ENCODE results near the gene ELANE.
"Not testable (repeated sequence)": the region's sequence is repeated elsewhere in the genome, so short reads cannot be mapped to it uniquely, and the experiment has no call there.

ELANE gene

DNA sequence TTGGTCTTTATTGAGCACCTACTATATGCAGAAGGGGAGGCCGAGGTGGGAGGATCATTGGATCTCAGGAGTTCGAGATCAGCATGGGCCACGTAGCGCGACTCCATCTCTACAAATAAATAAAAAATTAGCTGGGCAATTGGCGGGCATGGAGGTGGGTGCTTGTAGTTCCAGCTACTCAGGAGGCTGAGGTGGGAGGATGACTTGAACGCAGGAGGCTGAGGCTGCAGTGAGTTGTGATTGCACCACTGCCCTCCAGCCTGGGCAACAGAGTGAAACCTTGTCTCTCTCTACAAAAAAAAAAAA is 11.2 kb downstream of the ELANE start:
- DNase-seq, result no peak

DNA sequence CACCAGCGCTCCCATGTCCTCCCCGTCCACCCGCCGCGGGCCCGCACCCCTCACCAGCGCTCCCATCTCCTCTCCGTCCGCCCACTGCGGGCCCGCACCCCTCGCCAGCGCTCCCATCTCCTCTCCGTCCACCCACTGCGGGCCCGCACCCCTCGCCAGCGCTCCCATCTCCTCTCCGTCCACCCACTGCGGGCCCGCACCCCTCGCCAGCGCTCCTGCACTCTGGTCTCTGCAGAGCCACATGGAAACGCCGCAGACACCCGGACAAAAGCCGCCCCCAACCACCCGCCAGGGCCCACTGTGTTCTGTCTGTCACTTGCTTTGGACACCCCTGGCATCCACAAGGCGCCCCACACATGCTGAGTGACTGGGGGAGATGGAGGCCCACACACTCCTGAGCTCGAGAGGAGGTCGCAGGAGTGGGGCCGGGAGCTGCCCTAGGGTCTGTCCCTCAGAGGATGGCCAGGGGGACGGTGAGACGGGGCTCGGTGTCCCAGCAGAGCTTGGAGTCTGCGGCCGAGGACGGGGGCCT is 14.7 kb downstream of the ELANE start:
- no peak for DNase-seq

DNA sequence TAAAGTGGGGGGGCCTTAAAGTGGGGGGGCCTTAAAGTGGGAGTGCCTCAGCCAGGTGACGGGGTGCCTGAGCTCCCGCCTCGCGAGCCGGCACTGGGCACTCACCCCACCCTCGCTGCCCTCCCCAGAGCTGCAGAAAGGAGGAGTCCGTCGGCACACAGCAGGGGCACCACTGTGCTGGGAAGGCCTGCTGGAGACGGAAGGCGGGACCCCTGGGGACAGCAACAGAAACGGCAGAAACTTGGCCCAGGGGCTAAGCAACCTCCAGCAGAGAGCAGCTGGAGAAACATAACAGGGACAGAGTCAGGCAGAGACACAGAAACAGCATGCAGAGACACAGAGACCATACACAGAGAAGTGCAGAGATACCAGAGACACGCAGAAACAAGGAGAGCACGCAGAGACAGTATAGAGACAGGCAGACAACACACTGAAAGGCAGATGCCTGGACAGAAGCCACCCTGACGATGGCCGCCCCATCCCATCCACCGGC is 15.2 kb downstream of the ELANE start:
- DNase-seq, result no peak

DNA sequence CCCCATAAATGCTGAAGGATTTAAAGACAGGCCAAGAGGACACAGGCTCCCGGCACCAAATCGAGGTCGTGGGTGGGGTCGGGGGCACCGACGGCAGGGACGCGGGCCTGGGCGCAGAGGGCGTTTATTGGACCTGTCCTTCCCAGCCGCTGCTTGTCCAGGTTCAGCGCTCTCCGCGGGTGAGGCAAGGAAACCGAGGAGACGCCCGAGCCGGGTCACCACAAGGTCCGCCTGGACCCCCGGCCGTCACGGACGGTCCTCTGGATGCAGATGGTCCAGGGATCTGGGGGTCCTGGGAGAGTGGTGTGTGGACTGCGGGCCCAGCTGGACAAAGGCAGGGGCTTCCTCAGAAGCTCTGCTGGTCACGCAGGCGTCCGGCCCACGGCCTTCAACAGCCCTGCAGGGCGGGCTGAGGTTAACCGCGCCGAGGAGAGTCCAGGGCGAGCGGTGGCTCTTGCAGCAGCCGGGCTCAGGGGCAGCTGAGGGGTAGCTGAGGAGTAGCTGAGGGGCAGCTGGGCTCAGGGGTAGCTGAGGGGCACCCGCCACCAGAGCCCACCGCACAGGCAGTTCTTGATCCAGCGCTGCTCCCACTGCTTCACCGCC is 15.9 kb downstream of the ELANE start:
- DNase-seq, result no peak

DNA sequence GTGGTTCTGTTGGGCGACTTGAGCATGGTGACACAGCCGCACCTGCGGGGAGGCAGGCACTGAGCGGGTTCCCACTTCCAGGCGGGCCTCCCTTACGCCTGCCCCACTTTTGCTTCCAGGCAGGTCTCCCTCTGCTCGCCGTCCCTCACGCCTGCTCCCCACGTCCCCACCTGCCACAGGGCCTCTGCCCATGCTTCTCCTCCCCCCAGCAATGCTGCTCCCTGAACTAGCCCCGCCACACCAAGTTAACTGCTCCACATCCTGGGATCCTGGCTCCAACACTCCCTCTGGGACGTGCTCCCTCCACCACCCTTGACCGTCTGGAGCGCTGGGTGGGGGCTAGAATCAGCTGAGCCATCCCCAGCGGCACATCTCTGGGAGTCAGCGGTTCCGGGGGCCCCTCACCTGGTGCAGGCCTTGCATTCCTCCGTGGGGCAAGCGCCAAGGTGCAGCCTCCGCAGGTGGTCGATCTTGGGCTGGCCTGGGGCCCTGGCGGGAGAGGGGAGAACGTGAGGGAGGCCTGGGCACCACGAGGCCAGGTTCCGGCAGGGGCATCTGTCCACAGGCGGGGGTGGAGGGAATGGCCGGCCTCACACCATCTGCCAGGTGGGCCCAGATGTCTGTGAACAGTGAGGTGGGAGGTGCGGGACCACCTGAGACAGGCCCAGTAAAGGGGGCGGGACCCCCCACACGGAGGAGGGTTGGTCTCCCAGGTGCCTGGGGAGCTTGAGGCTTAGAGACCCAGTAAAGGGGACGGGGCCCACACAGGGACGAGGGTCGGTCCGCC is 16.5 kb downstream of the ELANE start:
- no peak for DNase-seq

DNA sequence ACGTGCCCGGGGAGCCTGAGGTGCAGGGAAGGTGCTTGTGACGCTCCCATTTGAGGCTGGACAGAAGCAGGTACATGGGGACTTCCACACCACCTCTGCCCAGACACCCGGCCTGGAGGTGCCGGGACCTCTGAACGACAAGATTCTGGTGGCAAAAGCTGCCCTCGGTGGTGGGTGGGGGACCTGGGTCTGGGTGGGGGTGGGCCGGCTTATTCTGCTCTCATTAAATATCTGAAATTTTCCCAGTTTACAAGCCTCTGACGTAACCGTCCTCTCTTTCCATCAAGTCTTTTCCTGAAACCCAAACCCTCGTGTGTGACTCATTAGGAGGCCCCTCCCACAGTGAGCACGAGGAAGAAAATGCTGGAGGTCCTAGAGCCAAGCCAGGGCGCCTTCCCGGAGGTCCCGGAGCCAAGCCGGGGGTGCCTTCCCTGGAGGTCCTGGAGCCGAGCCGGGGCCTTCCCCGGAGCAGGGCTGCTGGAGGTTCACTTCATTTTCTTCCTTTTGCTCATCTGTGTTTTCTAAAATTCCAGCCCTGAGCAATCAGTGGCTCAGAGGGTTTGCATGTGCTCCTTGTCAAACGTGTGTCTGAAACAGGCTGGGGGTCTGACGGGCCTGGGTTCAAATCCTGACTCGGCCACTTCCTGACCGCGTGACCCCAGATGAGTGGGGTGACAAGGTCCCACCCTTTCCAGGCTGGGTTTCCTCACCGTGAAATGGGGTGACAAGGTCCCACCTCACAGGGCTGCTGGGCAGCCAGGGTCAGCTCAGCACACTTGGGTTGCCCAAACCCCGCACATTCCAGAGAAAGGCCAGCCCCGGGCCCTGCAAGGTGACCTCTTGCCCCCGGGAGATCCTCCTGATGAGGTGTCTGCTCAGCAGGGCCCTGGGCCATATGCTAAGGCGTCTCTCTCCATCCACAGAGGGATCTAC is 17.4 kb downstream of the ELANE start:
- DNase-seq, result no peak

DNA sequence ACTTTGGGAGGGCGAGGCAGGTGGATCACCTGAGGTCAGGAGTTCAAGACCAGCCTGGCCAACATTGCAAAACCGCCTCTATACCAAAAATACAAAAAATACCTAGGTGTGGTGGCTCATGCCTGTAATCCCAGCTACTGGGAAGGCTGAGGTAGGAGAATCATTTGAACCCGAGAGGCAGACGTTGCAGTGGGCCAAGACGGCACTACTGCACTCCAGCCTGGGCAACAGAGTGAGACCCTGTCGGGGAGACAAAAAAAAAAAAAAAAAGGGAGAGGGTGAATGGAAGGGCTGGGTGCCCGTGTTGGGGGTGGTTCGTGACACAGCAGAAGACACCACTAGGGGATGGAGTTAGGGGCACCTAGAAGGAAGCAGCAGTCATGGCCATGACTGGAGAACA is 18.2 kb downstream of the ELANE start:
- no peak for DNase-seq

DNA sequence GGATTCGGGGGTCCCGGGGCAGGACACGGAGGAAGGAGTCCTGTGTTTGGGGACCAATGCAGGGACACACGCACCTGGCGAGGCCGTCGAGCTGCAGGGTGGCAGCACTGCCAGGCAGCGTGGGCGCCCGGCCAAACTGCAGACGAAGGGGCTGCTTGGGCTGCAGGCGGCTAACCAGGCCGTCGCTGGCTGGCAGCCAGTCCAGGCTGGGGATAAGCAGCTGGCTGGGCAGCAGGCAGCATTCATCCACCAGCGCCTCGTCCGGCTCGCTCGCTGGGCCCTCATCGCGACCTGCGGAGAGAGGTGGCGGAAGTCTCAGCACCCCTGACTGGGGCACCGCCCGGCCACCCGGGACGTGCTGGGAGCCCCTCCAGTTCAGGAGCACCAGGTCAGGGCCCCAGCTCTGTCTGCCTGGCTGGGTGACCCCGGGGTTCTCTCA is 18.9 kb downstream of the ELANE start:
- DNase-seq, result no peak

DNA sequence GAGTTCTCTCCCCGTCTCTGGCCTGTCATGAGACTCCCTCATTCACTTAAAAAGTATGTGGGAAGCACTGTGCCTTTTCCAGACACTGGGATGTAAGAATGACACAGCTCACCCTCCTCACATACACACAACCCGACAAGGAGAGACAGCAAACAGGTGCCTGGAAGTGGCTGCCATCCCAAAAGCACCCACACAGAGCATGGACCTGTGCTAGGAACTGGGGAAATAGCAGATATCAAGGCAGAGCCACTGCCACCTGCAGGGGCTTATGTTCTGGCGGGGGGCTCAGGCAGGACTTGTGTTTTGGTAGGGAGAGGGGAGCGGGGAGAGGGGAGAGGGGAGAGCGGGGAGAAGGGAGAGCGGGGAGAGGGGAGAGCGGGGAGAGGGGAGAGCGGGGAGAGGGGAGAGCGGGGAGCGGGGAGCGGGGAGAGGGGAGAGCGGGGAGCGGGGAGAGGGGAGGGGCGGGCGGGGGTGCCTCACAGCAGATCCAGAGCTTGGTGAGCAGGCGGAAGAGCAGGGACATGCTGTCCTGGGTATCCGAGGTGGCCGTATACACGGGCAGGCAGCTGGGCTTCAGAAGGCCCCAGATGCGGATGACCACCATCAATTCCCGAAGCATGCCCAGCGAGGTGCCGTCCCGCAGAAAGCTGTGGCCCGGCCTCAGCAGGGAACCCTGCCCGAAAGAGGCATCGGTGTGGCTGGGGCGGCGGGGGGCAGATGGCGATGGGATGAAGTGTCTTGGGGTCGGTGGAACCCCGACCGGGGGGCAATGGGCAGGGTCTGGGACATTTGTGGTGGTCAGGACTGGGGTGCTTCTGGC is 19.6 kb downstream of the ELANE start:
- no peak for DNase-seq

DNA sequence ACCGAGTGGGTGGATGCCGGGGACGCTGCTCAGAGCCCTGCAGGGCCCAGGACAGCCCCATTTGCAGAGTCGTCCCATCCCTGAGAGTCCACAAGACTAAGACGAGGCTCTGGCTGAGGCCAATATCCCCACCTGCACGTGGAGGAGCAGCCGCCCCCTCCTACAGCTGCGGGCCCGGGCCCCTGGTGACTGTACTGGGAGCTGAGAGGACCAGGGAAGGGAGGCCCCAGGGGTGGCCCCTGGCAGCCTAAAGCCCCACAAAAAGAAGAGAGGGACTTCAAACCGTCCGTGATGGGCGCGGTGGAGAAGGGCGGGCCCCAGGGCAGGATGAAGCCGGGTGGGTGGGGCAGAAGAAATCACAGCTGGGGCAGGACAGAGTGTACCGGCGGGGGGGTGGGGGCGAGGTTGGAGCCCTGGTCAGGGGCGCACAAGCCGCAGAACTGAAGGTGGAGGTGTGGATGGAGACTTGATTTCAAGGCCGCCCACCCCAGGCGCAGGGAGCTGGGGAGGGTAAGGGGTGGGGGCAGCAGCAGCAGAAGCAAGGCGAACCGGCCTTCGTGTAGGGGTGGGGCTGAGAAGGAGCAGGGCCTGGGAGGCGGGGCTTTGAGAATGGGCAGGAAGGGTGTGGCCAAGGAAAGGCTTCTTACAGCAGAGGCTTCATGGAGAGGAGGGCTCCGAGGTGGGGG is 20.3 kb downstream of the ELANE start:
- DNase-seq, result peak; percentile 91

DNA sequence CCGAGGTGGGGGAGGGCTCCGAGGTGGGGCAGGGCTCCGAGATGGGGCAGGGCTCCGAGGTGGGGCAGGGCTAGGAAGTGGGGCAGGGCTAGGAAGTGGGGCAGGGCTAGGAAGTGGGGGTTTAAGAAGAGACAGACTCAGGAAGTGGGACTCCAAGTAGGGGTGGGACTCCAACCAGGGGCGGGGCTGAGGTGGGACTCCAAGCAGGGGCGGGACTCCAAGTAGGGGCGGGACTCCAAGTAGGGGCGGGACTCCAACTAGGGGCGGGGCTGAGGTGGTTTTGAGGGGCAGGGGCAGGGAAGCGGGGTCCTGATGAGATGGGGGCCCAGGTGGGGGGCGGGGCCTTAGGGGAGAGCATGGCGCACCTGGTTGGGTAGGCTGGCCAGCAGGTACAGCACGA is 21.0 kb downstream of the ELANE start:
- DNase-seq, result peak; percentile 91

DNA sequence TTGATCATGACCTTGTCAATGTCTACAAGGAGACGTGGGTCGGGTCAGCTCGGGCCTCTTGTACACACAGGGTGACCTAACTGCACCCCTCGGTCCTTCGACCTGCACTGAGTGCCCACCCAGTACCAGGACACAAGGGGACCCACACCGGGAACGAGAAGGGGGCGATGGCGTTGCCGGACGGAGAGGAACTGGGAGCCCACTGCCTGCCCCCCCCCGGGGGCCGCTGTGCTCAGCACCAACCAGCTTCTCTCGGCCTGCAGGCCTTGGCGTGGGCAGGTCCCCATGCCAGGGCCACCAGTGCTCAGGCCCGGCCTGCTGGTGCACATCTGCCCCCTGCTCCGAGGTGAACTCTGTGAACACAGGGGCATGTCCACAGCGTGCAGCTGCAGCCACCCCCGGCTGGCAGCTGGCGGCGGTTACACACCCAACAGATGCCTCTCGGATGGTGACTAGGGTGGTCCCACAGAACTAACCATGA is 21.5 kb downstream of the ELANE start:
- no peak for DNase-seq

DNA sequence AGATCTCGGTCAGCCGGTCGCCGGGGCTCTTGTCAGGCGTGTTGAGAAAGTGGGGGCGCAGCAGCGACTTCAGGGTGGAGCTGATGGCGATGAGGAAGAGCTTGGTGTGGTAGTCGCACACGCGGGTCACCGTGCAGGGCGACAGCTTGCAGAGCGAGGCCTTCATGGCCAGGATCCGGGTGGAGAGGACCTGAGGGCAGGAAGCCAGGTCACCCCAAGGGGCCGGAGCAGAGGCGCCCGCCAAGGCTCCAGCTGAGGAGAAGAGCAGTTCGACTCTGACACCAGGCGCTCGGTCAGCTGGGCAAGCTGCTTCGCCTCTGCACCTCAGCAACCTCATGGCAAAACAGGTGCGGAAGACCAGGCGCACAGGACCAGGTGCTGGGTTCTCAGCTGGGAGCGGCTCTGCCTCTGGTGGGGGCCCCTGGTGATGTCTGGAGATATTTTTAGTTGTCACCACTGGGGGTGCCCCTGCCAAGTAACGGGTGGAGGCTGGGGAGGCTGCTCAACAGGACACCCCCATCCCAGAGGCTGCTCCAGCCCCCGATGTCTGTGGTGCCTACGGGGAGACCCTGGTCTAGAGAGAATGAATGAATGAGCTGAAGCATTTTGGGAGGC is 23.3 kb downstream of the ELANE start:
- no peak for DNase-seq

DNA sequence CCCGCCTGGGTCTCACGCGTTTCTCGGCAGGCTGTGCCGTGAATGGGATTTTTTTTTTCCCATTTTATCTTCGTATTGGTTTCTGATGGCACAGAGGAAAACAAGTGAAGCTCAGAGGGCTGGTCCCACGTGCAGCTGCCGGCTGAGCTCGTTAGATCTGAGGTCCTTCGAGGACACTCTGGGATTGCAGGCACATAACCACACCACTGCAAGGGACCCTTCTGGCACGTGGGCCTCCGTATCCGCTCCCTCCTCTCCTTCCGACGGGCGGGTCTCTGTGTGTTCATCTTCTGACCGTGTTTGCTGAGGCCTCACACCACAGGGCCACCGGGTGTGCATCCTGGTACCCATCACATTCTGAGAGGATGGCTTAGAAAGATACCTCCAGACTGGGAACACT is 24.0 kb downstream of the ELANE start:
- no peak for DNase-seq

DNA sequence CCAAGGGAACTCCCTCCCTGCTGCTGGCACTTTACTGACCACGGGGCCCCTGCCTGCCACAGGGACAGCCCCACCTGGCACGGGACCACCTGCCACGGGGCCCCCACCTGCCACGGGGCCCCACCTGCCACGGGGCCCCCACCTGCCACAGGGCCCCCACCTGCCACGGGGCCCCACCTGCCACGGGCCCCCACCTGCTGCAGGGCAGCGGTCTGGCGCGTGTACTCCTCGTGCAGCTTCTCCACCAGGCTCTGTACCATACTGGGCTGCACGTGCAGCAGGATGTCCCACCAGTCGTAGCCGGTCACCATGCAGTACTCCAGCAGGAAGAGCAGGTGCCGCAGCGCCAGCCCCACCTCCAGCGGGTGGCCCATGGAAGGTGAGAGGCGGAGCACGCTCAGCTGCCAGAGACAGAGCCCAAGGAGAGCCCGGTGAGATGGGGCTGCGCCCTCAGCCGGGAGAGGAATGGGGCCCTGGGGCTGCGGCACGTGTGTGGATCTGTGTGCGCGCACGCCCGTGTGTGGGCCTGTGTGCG is 24.7 kb downstream of the ELANE start:
- DNase-seq, result no peak

DNA sequence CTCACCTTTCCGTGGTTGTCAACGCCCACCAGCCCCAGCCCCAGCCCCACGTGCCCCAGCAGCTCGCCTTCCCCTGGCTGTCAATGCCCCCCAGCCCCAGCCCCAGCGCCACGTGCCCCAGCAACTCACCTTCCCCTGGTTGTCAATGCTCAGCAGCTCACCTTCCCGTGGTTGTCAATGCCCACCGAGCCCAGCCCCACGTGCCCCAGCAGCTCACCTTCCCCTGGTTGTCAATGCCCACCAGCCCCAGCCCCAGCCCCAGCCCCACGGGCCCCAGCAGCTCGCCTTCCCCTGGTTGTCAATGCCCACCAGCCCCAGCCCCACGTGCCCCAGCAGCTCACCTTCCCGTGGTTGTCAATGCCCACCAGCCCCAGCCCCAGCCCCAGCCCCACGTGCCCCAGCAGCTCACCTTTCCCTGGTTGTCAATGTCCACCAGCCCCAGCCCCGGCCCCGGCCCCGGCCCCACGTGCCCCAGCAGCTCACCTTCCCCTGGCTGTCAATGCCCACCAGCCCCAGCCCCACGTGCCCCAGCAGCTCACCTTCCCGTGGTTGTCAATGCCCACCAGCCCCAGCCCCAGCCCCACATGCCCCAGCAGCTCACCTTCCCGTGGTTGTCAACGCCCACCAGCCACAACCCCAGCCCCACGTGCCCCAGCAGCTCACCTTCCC is 26.0 kb downstream of the ELANE start:
- not testable (repeated sequence) for DNase-seq

DNA sequence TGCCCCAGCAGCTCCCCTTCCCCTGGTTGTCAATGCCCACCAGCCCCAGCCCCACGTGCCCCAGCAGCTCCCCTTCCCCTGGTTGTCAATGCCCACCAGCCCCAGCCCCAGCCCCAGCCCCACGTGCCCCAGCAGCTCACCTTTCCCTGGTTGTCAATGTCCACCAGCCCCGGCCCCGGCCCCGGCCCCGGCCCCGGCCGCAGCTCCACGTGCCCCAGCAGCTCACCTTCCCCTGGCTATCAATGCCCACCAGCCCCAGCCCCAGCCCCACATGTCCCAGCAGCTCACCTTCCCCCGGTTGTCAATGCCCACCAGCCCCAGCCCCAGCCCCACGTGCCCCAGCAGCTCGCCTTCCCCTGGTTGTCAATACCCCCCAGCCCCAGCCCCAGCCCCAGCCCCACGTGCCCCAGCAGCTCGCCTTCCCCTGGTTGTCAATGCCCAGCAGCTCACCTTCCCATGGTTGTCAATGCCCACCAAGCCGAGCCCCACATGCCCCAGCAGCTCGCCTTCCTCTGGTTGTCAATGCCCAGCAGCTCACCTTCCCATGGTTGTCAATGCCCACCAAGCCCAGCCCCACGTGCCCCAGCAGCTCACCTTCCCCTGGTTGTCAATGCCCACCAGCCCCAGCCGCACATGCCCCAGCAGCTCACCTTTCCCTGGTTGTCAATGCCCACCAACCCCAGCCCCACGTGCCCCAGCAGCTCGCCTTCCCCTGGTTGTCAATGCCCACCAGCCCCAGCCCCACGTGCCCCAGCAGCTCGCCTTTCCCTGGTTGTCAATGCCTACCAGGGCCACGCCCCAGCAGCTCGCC is 26.9 kb downstream of the ELANE start:
- not testable (repeated sequence) for DNase-seq

DNA sequence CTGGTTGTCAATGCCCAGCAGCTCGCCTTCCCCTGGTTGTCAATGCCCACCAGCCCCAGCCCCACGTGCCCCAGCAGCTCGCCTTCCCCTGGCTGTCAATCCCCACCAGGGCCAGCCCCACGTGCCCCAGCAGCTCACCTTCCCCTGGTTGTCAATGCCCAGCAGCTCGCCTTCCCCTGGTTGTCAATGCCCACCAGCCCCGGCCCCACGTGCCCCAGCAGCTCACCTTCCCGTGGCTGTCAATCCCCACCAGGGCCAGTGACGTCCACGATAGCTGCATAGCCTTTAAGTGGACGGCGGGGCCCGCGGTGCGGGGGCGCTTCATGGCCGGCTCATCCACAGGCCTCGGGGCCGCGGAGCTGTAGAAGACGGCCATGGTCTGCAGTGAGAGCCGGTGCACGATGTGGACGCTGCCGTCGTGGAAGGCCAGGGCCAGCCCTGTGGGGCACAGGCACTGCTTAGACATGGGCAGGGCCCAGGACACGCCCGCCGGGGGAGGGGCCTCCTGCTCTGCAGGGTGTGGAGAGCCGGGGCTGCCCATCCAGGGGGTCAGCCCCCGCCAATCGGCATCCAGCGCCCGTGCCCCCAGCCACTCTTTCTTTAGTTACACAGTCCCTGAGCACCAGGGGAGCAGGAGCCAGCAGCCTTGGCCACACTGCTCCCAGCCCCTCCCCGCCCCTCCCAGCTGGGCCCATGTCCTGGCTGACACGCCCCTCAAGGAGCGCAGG is 27.8 kb downstream of the ELANE start:
- DNase-seq, result no peak
